Lower leg skin (tissue), 3 donors: Measurements from ENCODE around the gene KRT28.

Experiments
- CTCF ChIP-seq, 3 donors: fragments of 450-650 bp; IDR thresholded peaks; one replicate each; pipeline ENCODE4 v1.5.1; 2016; ENCODE audit warnings: antibody characterized with exemption in 3 of 3, mild to moderate bottlenecking in 3 of 3, moderate library complexity in 2 of 3
- POLR2A ChIP-seq, 2 donors: fragments of 450-650 bp; IDR thresholded peaks; one replicate each; pipeline ENCODE4 v1.6.1; 2016 to 2017; ENCODE audit warnings: antibody characterized with exemption in 2 of 2, mild to moderate bottlenecking in 1 of 2, moderate library complexity in 1 of 2

- TF ChIP-seq CTCF (IDR thresholded peaks at IDR 0.05) = no peak
- TF ChIP-seq POLR2A (IDR thresholded peaks at IDR 0.05) = no peak
These were observed 36.3 kb upstream of the KRT28 start for GRCh38 chr17:40836020-40836419.
